Measurements from ENCODE around the gene BORCS5.
"Not testable (repeated sequence)": the region's sequence is repeated elsewhere in the genome, so short reads cannot be mapped to it uniquely, and the experiment has no call there.

Gene BORCS5

GRCh38 chr12:12488296-12488695 lies 131.4 kb downstream of the BORCS5 start:
- no peak for DNase-seq (ENCODE audit: low spot score)

- no peak for DNase-seq (ENCODE audit: low spot score)
Observed at GRCh38 chr12:12488823-12489550, 132.1 kb downstream of the BORCS5 start.

GRCh38 chr12:12491606-12492005 lies 134.7 kb downstream of the BORCS5 start:
- no peak for DNase-seq (ENCODE audit: low spot score)

- DNase-seq (ENCODE audit: low spot score), result no peak
Observed at GRCh38 chr12:12492547-12492946, 135.7 kb downstream of the BORCS5 start.

GRCh38 chr12:12495536-12495935 lies 138.7 kb downstream of the BORCS5 start:
- no peak for DNase-seq (ENCODE audit: low spot score)

- DNase-seq (ENCODE audit: low spot score), result no peak
Observed at GRCh38 chr12:12498210-12498609, 141.3 kb downstream of the BORCS5 start.

- DNase-seq (ENCODE audit: low spot score), result no peak
Observed at GRCh38 chr12:12499909-12500604, 143.2 kb downstream of the BORCS5 start.

- no peak for DNase-seq (ENCODE audit: low spot score)
Observed at GRCh38 chr12:12501121-12501520, 144.2 kb downstream of the BORCS5 start.

- DNase-seq (ENCODE audit: low spot score), result not testable (repeated sequence)
Observed at GRCh38 chr12:12502130-12502814, 145.4 kb downstream of the BORCS5 start.

- DNase-seq (ENCODE audit: low spot score), result no peak
Observed at GRCh38 chr12:12502815-12503151, 145.9 kb downstream of the BORCS5 start.

- no peak for DNase-seq (ENCODE audit: low spot score)
Observed at GRCh38 chr12:12503384-12504078, 146.7 kb downstream of the BORCS5 start.

- no peak for DNase-seq (ENCODE audit: low spot score)
Observed at GRCh38 chr12:12505544-12506495, 148.9 kb downstream of the BORCS5 start.

- no peak for DNase-seq (ENCODE audit: low spot score)
Observed at GRCh38 chr12:12506496-12506890, 149.6 kb downstream of the BORCS5 start.

GRCh38 chr12:12507121-12507520 lies 150.2 kb downstream of the BORCS5 start:
- no peak for DNase-seq (ENCODE audit: low spot score)

- DNase-seq (ENCODE audit: low spot score), result no peak
Observed at GRCh38 chr12:12508612-12509011, 151.7 kb downstream of the BORCS5 start.

- DNase-seq (ENCODE audit: low spot score), result no peak
Observed at GRCh38 chr12:12510141-12510540, 153.3 kb downstream of the BORCS5 start.

- DNase-seq (ENCODE audit: low spot score), result no peak
Observed at GRCh38 chr12:12510551-12510950, 153.7 kb downstream of the BORCS5 start.

- no peak for DNase-seq (ENCODE audit: low spot score)
Observed at GRCh38 chr12:12511021-12511783, 154.3 kb downstream of the BORCS5 start.

GRCh38 chr12:12511895-12512711 lies 155.2 kb downstream of the BORCS5 start:
- DNase-seq (ENCODE audit: low spot score), result no peak
